Measurements from ENCODE around the gene CIAO1.

The CIAO1 gene

GRCh38 chr2:96305091-96305978 is 39.3 kb downstream of the CIAO1 start, which contains the start of gene SNRNP200:
SNRNP200 (minus strand) TSS chr2:96305546; CDS start chr2:96305437, 109 bp downstream.
- no peak for DNase-seq (ENCODE audit: low read depth, low spot score)

DNA sequence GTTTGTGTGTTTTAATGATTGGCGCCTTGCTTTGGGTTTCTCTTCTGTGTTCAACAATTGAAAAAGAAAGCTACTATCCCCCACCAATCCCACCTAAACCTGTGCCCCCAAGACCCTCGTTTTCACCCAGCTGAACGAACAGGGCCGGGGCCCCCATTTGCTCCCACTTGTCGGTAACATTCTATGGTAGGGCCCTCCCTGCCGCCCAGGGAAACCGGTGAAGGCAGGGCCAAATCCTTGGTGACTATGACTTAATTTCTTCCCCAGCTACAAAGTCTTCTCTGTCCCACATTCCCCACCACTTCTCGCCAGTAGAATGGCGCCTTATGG is 39.9 kb downstream of the CIAO1 start:
- peak overlapping the region; percentile 99 for H3K4me3 ChIP-seq (ENCODE audit: low read depth, low read length)
- no peak for DNase-seq (ENCODE audit: low read depth, low spot score)
- TF ChIP-seq, protein P1, sequence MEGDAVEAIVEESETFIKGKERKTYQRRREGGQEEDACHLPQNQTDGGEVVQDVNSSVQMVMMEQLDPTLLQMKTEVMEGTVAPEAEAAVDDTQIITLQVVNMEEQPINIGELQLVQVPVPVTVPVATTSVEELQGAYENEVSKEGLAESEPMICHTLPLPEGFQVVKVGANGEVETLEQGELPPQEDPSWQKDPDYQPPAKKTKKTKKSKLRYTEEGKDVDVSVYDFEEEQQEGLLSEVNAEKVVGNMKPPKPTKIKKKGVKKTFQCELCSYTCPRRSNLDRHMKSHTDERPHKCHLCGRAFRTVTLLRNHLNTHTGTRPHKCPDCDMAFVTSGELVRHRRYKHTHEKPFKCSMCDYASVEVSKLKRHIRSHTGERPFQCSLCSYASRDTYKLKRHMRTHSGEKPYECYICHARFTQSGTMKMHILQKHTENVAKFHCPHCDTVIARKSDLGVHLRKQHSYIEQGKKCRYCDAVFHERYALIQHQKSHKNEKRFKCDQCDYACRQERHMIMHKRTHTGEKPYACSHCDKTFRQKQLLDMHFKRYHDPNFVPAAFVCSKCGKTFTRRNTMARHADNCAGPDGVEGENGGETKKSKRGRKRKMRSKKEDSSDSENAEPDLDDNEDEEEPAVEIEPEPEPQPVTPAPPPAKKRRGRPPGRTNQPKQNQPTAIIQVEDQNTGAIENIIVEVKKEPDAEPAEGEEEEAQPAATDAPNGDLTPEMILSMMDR (IDR thresholded peaks at IDR 0.05; ENCODE audit: insufficient read depth, low read length, missing control alignments): no peak
- CTCF ChIA-PET: interaction anchor here (0.9 to 4.3 kb wide), 3 partner anchors 9 to 204 kb away, joined by 3 to 18 read pairs (median 6); no protein-coding TSS in a partner anchor
- POLR2A ChIA-PET: no interaction called here

More at GRCh38 chr2:96305091-96305978, 39.3 kb downstream of the CIAO1 start, which contains the start of gene SNRNP200:
- TF ChIP-seq, protein P1 (IDR thresholded peaks at IDR 0.05; ENCODE audit: insufficient read depth, low read length, missing control alignments): no peak
- ChIA-PET CTCF (interaction anchor here (0.9 to 4.3 kb wide), 4 partner anchors 9 to 205 kb away, joined by 3 to 18 read pairs (median 4); no protein-coding TSS in a partner anchor), POLR2A (interaction anchor here (0.9 kb wide), 1 partner anchor 39 kb away, joined by 3 read pairs; no protein-coding TSS in a partner anchor)
- peak within 1 kb of the TSS; percentile 99 for H3K4me3 ChIP-seq (ENCODE audit: low read depth, low read length)

DNA sequence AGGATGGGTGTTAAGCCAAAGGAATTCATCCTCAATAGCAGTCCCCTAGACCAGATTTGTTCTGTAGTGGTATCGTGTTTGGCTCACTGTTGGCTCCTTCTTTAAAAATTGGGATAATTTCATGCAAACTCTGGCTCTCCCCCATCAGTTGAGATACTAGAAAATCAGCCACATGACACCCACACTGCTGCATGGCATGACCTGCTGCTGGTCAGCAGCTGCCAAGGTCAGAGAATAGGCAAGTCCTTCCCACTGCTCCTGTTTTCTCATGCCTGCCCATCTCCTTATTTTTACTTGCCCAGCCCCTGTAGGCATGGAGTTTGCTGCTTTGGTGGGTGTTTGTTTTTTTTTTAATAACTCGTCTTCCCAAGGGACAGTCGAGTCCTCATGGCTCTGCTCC is 40.3 kb downstream of the CIAO1 start:
- CTCF ChIA-PET: interaction anchor here (0.9 to 4.3 kb wide), 3 partner anchors 10 to 204 kb away, joined by 3 to 18 read pairs (median 6); no protein-coding TSS in a partner anchor
- POLR2A ChIA-PET: no interaction called here

DNA sequence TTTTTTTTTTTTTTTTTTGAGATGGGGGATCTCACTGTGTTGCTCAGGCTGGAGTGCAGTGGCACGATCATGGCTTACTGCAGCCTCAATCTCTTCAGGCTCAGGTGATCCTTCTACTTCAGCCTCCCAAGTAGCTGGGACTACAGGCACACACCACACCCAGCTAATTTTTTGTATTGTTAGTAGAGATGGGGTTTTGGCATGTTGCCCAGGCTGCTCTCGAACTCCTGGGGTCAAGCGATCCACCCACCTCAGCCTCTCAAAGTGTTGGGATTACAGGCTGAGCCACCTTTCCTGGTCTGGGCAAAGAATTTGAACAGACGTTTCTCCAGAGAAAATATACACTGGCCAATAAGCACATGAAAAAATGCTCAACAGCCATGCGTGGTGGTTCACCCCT is 42.2 kb downstream of the CIAO1 start:
- TF ChIP-seq, protein P1 (IDR thresholded peaks at IDR 0.05; ENCODE audit: insufficient read depth, low read length, missing control alignments): no peak
- ChIA-PET POLR2A (no interaction called here), CTCF (interaction anchor here (4.3 kb wide), 1 partner anchor 202 kb away, joined by 18 read pairs; no protein-coding TSS in a partner anchor)
- no peak for DNase-seq (ENCODE audit: low read depth, low spot score)
- no peak overlapping the region for H3K4me3 ChIP-seq (ENCODE audit: low read depth, low read length)

More for the DNA sequence above, 40.3 kb downstream of the CIAO1 start:
- no peak for DNase-seq (ENCODE audit: low read depth, low spot score)
- TF ChIP-seq, protein P1 (IDR thresholded peaks at IDR 0.05; ENCODE audit: insufficient read depth, low read length, missing control alignments): no peak
- H3K4me3 ChIP-seq (ENCODE audit: low read depth, low read length): peak overlapping the region; percentile 99

GRCh38 chr2:96315005-96315399 is 49.0 kb downstream of the CIAO1 start:
- no peak overlapping the region for H3K4me3 ChIP-seq (ENCODE audit: low read depth, low read length)
- no peak for DNase-seq (ENCODE audit: low read depth, low spot score)
- TF ChIP-seq, protein P1 (IDR thresholded peaks at IDR 0.05; ENCODE audit: insufficient read depth, low read length, missing control alignments): no peak
- POLR2A ChIA-PET: no interaction called here
- CTCF ChIA-PET: interaction anchor here (0.9 to 1.8 kb wide), 2 partner anchors 9 to 196 kb away, joined by 3 to 6 read pairs; no protein-coding TSS in a partner anchor
